ENCODE measurements around the gene SIX1. TPM values are rescaled to one million over a fixed set of nuclear protein-coding genes. Genes with fewer than 3 reads are reported as not detected.

Gene SIX1
- polyA plus RNA-seq, 1 of the 3 experiments (the other 2 are of a cell fraction) = 52.1 TPM

DNA sequence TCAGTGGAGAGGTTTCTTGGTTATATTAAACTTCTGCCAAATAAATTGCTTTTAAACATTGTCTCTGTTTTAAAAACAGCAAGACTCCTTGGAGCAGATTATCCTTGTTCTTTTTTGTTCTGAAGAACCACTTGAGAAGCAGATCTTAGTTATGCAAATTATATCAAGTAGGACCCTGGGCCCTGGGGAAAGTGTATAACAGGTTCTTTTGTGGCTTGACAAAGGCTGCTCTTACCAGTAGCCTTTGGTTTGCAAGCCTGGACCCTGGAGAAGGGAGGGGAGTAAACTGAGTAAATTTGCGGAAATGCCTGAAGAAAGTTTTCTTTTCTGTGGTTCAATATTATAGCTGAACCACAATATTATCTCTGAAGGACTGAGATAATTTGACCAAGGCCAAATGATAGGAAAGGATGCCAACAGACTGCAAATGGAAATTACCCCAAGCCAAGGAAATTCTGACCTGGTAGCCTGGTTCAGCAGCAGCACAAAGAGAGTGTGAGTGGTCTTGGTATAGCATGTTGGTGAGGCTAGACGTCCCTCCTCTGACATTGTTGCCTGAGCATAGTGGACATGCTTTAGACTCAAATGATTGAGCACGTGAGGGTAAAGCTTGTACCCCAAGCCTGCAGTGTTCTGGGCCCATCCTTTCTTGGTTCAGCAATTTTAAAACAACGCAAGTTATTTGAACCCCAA lies 30.4 kb upstream of the SIX1 start:
- Histone ChIP-seq H3K9me3 (peaks cover 3% of the 10 kb centered on the region; the same call in 1 of the 2 replicates), H3K4me2 (no peak overlapping the region), H3K79me2 (ENCODE audit: insufficient read depth) (no peaks in the 10 kb centered on the region), H4K20me1 (ENCODE audit: insufficient read depth) (no peaks in the 10 kb centered on the region), H3K27ac (ENCODE audit: low read depth in 2 of 2, low read length in 1 of 2) (no peak overlapping the region), H3K9ac (no peak overlapping the region), H3K4me3 (ENCODE audit: low read depth in 2 of 2, low read length in 1 of 2) (no peak overlapping the region), H2AFZ (ENCODE audit: low read depth) (no peak overlapping the region), H3F3A (replicated peaks; ENCODE audit: insufficient read depth) (no peaks in the 10 kb centered on the region), H3K27me3 (ENCODE audit: insufficient read depth) (no peaks in the 10 kb centered on the region), H3K36me3 (replicated peaks in 1 of 2; ENCODE audit: control insufficient read depth in 1 of 2, insufficient read depth in 2 of 2, low read length in 1 of 2) (no peaks in the 10 kb centered on the region), H3K4me1 (ENCODE audit: control insufficient read depth in 1 of 2, insufficient read depth in 2 of 2, low read depth in 1 of 2, low read length in 1 of 2) (no peaks in the 10 kb centered on the region), H3K9me2 (no peaks in the 10 kb centered on the region)
- ChIA-PET POLR2A (no interaction called here), CTCF (no interaction called here)
- WGBS (ENCODE audit: low lambda C conversion rate) = 75% methylated on average over 4 of the region's 4 CpGs
- no peak for DNase-seq
- TF ChIP-seq SIN3A (IDR thresholded peaks at IDR 0.05; ENCODE audit: borderline replicate concordance, low read depth, low read length) (no peak), EP300 (IDR thresholded peaks at IDR 0.05; ENCODE audit: borderline replicate concordance in 1 of 2, low read depth in 1 of 2, low read length in 1 of 2) (no peak), RCOR1 (IDR thresholded peaks at IDR 0.05; ENCODE audit: low read length) (no peak), NRF1 (IDR thresholded peaks at IDR 0.05; ENCODE audit: low read depth, low read length) (no peak), RFX5 (IDR thresholded peaks at IDR 0.05; ENCODE audit: low read length) (no peak), TCF12 (IDR thresholded peaks at IDR 0.05) (no peak), FOXM1 (IDR thresholded peaks at IDR 0.05; ENCODE audit: low read depth) (no peak), GATA2 (CRISPR knock-in tag; IDR thresholded peaks at IDR 0.05) (no peak), RXRA (IDR thresholded peaks at IDR 0.05; ENCODE audit: borderline replicate concordance, low read depth) (no peak), RAD21 (IDR thresholded peaks at IDR 0.05; ENCODE audit: low read length) (no peak), NFIC (IDR thresholded peaks at IDR 0.05; ENCODE audit: borderline replicate concordance) (no peak), POLR2AphosphoS5 (IDR thresholded peaks at IDR 0.05; ENCODE audit: low read depth, low read length) (no peak), PBX3 (IDR thresholded peaks at IDR 0.05) (no peak), TEAD4 (IDR thresholded peaks at IDR 0.05; ENCODE audit: borderline replicate concordance, insufficient read depth) (no peak), YY1 (IDR thresholded peaks at IDR 0.05; ENCODE audit: low read depth) (no peak), MXI1 (IDR thresholded peaks at IDR 0.05; ENCODE audit: low read depth, low read length) (no peak)
- TF ChIP-seq, protein P1, sequence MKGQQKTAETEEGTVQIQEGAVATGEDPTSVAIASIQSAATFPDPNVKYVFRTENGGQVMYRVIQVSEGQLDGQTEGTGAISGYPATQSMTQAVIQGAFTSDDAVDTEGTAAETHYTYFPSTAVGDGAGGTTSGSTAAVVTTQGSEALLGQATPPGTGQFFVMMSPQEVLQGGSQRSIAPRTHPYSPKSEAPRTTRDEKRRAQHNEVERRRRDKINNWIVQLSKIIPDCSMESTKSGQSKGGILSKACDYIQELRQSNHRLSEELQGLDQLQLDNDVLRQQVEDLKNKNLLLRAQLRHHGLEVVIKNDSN (IDR thresholded peaks at IDR 0.05; ENCODE audit: borderline replicate concordance, low read depth) = no peak
- TF ChIP-seq, protein P2, sequence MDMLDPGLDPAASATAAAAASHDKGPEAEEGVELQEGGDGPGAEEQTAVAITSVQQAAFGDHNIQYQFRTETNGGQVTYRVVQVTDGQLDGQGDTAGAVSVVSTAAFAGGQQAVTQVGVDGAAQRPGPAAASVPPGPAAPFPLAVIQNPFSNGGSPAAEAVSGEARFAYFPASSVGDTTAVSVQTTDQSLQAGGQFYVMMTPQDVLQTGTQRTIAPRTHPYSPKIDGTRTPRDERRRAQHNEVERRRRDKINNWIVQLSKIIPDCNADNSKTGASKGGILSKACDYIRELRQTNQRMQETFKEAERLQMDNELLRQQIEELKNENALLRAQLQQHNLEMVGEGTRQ (IDR thresholded peaks at IDR 0.05; ENCODE audit: borderline replicate concordance, low read depth, low read length) = no peak

All from SK-N-SH (cell line).